Brain microvascular endothelial cell (primary cell): ENCODE results near the gene SGPL1.

Experiments
- DNase-seq: peaks from one replicate; pipeline ENCODE4 v3.0.0-alpha.2; 2020
- H3K27ac ChIP-seq: fragments of 250-450 bp; sonication (Bioruptor Pico); 2 replicates; pipeline ENCODE4 v1.5.1; 2020; ENCODE audit warnings: mild to moderate bottlenecking, moderate library complexity
- H3K27me3 ChIP-seq: fragments of 250-450 bp; sonication (Bioruptor Pico); replicated peaks from 2 replicates; pipeline ENCODE4 v1.5.1; 2020; ENCODE audit warnings: mild to moderate bottlenecking
- H3K36me3 ChIP-seq: fragments of 250-450 bp; sonication (Bioruptor Pico); replicated peaks from 2 replicates; pipeline ENCODE4 v1.5.1; 2020; ENCODE audit warnings: mild to moderate bottlenecking
- H3K4me3 ChIP-seq: 2 replicates; pipeline ENCODE4 v1.5.1; 2011; ENCODE audit warnings: low read depth, mild to moderate bottlenecking, control low read depth, low read length, moderate library complexity
- CTCF ChIP-seq: IDR thresholded peaks from 2 replicates; pipeline ENCODE4 v1.5.1; 2011; ENCODE audit warnings: low read depth, mild to moderate bottlenecking, moderate library complexity, low read length, control low read depth, inconsistent platforms; ENCODE audit errors: missing control alignments
- in situ Hi-C: cut with HindIII; loops from 2 replicates; pipeline ENCODE4 v1.10.0; 2017; ENCODE audit warnings: low sequenced_read_pairs, low pct_ligation_motif_present

Gene SGPL1

DNA sequence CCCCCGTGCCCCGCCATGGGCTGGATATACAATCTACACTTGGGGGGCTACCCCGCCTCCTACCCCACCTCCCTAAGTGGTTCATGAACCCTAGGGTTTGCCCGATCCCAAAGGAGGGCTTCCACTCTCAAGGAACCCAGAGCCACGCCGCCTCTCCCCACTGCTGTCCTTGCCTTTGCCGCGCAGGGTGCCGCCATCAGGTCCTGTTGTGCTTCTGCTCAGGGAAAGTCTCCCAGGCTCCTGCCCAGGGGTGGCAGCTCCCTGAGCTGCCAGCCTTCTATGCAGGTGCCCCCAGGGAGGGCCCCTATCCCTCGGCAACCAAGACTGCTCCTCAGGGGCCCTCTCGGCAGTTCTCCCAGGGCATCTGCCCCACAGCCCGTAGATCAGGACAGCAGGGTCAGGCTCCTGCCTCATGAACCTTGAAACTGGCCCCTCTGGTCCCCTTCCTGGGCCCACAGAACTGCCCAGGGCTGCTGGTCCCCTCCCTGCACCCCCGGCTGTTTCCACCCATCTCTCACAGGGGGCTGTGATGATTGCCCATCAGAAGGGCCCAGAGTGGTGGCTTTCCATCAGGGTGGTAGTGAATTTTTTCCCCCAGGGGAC, 85.6 kb downstream of the SGPL1 start:
- Histone ChIP-seq H3K4me3 (no peak overlapping the region), H3K36me3 (no peaks in the 10 kb centered on the region), H3K27ac (no peak overlapping the region), H3K27me3 (no peaks in the 10 kb centered on the region)
- in situ Hi-C loops, result no loop called here
- no peak for TF ChIP-seq CTCF
- DNase-seq, result no peak

DNA sequence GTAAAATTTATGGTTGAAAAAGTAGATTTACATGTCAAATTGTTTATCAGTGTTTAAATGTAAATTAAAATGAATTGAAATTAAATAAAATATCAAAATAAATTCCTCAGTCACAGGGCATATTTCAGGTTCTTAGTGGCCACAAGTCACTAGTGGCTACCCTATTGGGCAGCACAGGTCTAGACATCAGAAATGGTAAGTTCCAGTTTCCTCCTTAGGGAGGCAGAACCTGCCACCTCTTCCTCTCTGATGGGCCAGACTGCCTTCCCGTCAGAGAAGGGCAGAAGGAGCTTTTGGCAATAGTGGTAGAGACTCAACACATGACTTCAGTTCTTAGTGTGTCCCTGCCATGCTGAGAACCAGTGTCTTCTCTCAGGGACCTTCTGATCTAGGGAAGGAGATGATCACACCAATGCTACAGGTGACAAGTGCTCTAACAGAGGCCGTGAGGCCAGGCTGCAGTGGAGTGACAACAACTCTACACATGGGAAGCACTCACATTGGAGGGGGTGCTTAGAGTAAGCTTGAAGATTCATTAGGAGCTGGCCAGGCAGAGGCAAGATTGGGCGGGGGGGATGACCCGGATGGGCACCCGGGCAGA, 87.0 kb downstream of the SGPL1 start:
- no peak for DNase-seq
- no peaks in the 10 kb centered on the region for H3K36me3 ChIP-seq
- H3K27ac ChIP-seq, result no peak overlapping the region
- TF ChIP-seq CTCF, result peak; percentile 1
- no peaks in the 10 kb centered on the region for H3K27me3 ChIP-seq
- H3K4me3 ChIP-seq, result no peak overlapping the region
- in situ Hi-C loops, result no loop called here

- H3K27me3 ChIP-seq, result no peaks in the 10 kb centered on the region
- TF ChIP-seq CTCF, result peak; percentile 95
- H3K36me3 ChIP-seq, result no peaks in the 10 kb centered on the region
- no peak overlapping the region for H3K27ac ChIP-seq
- no peak overlapping the region for H3K4me3 ChIP-seq
- in situ Hi-C loops, result no loop called here
- peak; percentile 25 for DNase-seq
Observed at GRCh38 chr10:70903262-70903921, 87.6 kb downstream of the SGPL1 start.

GRCh38 chr10:70905071-70906021, 89.6 kb downstream of the SGPL1 start:
- TF ChIP-seq CTCF, result no peak
- H3K27ac ChIP-seq, result no peak overlapping the region
- DNase-seq, result no peak
- in situ Hi-C loops, result no loop called here
- H3K27me3 ChIP-seq, result no peaks in the 10 kb centered on the region
- no peaks in the 10 kb centered on the region for H3K36me3 ChIP-seq
- H3K4me3 ChIP-seq, result no peak overlapping the region

DNA sequence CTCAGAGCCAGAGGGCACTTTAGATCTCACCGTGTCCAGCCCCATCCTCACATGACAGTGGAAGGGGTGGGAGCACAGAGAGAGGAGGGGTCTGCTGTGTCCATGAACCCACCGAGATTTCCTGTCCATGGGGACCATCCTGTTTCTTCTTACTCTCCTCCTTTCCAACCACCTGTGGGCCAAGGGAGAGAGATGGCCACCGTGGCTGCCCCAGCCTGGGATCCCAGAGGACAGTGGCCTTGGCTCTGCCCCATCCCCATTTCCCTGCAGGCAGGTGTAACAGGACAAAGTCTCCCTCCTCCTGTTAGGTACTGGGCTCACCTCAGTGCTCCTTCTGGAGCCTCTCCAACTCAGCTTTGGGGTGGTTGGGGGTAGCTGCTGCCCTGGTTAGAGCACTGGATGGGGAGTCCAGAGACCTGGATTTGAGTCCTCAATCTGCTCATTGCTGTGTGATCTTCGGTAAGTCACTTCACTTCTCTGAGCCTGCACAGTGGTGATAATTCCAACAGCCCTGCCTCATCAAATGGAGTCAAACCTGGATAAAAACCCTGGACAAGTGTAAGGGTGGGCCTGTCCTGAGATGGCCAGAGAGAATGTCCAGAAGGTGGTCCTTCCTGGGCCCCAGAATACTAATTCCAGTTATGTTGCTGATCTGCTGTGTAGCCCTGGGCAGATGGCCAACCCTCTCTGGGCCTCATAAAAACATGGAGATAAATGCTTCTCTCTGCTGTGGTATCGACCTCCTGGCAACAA, 90.5 kb downstream of the SGPL1 start:
- in situ Hi-C loops, result no loop called here
- no peak for DNase-seq
- Histone ChIP-seq H3K27ac (no peak overlapping the region), H3K4me3 (no peak overlapping the region), H3K27me3 (no peaks in the 10 kb centered on the region), H3K36me3 (no peaks in the 10 kb centered on the region)
- no peak for TF ChIP-seq CTCF
